Activated T-cell treated with anti-CD3 and anti-CD28 coated beads, Interleukin-2, amount 50 U/mL, for 4 hours (primary cell): ENCODE data around the gene WFS1. TPM values are rescaled to one million over a fixed set of nuclear protein-coding genes. Genes with fewer than 3 reads are reported as not detected.

Experiments
- ATAC-seq, 2 donors: fragments of 200-7000 bp; cut with Tn5 transposase; one replicate each; pipeline ENCODE4 v1.10.0; 2021
- DNase-seq: peaks from one replicate; pipeline ENCODE4 v3.0.0-alpha.2; 2020
- H3K27me3 Mint-ChIP-seq: one replicate; pipeline ENCODE4 v1.8.0; 2021; ENCODE audit warnings: low read depth, mixed read lengths
- H3K36me3 Mint-ChIP-seq: one replicate; pipeline ENCODE4 v1.8.0; 2022; ENCODE audit warnings: mixed read lengths; ENCODE audit not compliant: insufficient read depth
- H3K4me1 Mint-ChIP-seq: one replicate; pipeline ENCODE4 v1.8.0; 2021; ENCODE audit warnings: low read depth, mixed read lengths
- H3K4me3 Mint-ChIP-seq: one replicate; pipeline ENCODE4 v1.8.0; 2021; ENCODE audit warnings: mild to moderate bottlenecking, moderate library complexity, mixed read lengths
- H3K9me3 Mint-ChIP-seq: one replicate; pipeline ENCODE4 v1.8.0; 2021; ENCODE audit warnings: mixed read lengths
- total RNA-seq, 3 donors: library from RNA; stranded (reverse); gene quantifications; one replicate each; pipeline ENCODE4 v1.2.1, GENCODE V29; 2021

WFS1 gene
- total RNA-seq, 3 donors from 2014 or later: 7.0 to 7.7 (median 7.3) TPM

- ATAC-seq: no peak
- Mint-ChIP-seq H3K27me3 (peaks cover 3% of the 10 kb centered on the region), H3K4me1 (no peaks in the 10 kb centered on the region), H3K9me3 (no peaks in the 10 kb centered on the region), H3K36me3 (no peaks in the 10 kb centered on the region), H3K4me3 (no peak overlapping the region)
- no peak for DNase-seq
These were observed 38.6 kb upstream of the WFS1 start for GRCh38 chr4:6230827-6231662.

GRCh38 chr4:6231663-6232165, 37.9 kb upstream of the WFS1 start:
- Mint-ChIP-seq H3K4me1 (no peaks in the 10 kb centered on the region), H3K27me3 (no peaks in the 10 kb centered on the region), H3K4me3 (no peak overlapping the region), H3K9me3 (no peaks in the 10 kb centered on the region), H3K36me3 (no peaks in the 10 kb centered on the region)
- ATAC-seq (no peak), DNase-seq (no peak)

GRCh38 chr4:6232836-6233785, 36.5 kb upstream of the WFS1 start:
- no peak for DNase-seq
- H3K4me3 Mint-ChIP-seq: no peak overlapping the region
- H3K36me3 Mint-ChIP-seq: no peaks in the 10 kb centered on the region
- H3K4me1 Mint-ChIP-seq: no peaks in the 10 kb centered on the region
- no peaks in the 10 kb centered on the region for H3K9me3 Mint-ChIP-seq
- no peak for ATAC-seq
- no peaks in the 10 kb centered on the region for H3K27me3 Mint-ChIP-seq

GRCh38 chr4:6233929-6234328, 35.7 kb upstream of the WFS1 start:
- Mint-ChIP-seq H3K4me1 (no peaks in the 10 kb centered on the region), H3K36me3 (no peaks in the 10 kb centered on the region), H3K4me3 (no peak overlapping the region), H3K9me3 (no peaks in the 10 kb centered on the region), H3K27me3 (peaks cover 1% of the 10 kb centered on the region)
- ATAC-seq (no peak), DNase-seq (no peak)

GRCh38 chr4:6235012-6235411, 34.6 kb upstream of the WFS1 start:
- DNase-seq: no peak
- Mint-ChIP-seq H3K4me1 (no peaks in the 10 kb centered on the region), H3K4me3 (no peak overlapping the region), H3K27me3 (peaks cover 2% of the 10 kb centered on the region), H3K36me3 (no peaks in the 10 kb centered on the region), H3K9me3 (no peaks in the 10 kb centered on the region)
- ATAC-seq: no peak

GRCh38 chr4:6235901-6236640, 33.6 kb upstream of the WFS1 start:
- ATAC-seq (no peak), DNase-seq (no peak)
- H3K9me3 Mint-ChIP-seq: no peaks in the 10 kb centered on the region
- H3K4me3 Mint-ChIP-seq: no peak overlapping the region
- no peaks in the 10 kb centered on the region for H3K4me1 Mint-ChIP-seq
- H3K36me3 Mint-ChIP-seq: no peaks in the 10 kb centered on the region
- peaks cover 2% of the 10 kb centered on the region for H3K27me3 Mint-ChIP-seq

GRCh38 chr4:6236816-6237390, 32.7 kb upstream of the WFS1 start:
- ATAC-seq (no peak), DNase-seq (no peak)
- no peaks in the 10 kb centered on the region for H3K4me1 Mint-ChIP-seq
- no peaks in the 10 kb centered on the region for H3K36me3 Mint-ChIP-seq
- no peaks in the 10 kb centered on the region for H3K9me3 Mint-ChIP-seq
- no peak overlapping the region for H3K4me3 Mint-ChIP-seq
- H3K27me3 Mint-ChIP-seq: peaks cover 6% of the 10 kb centered on the region

GRCh38 chr4:6239486-6239885, 30.2 kb upstream of the WFS1 start:
- no peaks in the 10 kb centered on the region for H3K4me1 Mint-ChIP-seq
- peaks cover 23% of the 10 kb centered on the region for H3K27me3 Mint-ChIP-seq
- no peaks in the 10 kb centered on the region for H3K36me3 Mint-ChIP-seq
- peaks cover under 1% of the 10 kb centered on the region for H3K9me3 Mint-ChIP-seq
- ATAC-seq: no peak
- DNase-seq: no peak
- H3K4me3 Mint-ChIP-seq: no peak overlapping the region

GRCh38 chr4:6239968-6240367, 29.7 kb upstream of the WFS1 start:
- ATAC-seq (no peak), DNase-seq (no peak)
- H3K36me3 Mint-ChIP-seq: peaks cover 2% of the 10 kb centered on the region
- H3K4me3 Mint-ChIP-seq: no peak overlapping the region
- H3K4me1 Mint-ChIP-seq: no peaks in the 10 kb centered on the region
- H3K9me3 Mint-ChIP-seq: peaks cover 5% of the 10 kb centered on the region
- H3K27me3 Mint-ChIP-seq: peaks cover 28% of the 10 kb centered on the region

GRCh38 chr4:6241062-6241845, 28.4 kb upstream of the WFS1 start:
- Mint-ChIP-seq H3K4me1 (no peaks in the 10 kb centered on the region), H3K9me3 (peaks cover 5% of the 10 kb centered on the region), H3K36me3 (peaks cover 3% of the 10 kb centered on the region), H3K27me3 (peaks cover 34% of the 10 kb centered on the region), H3K4me3 (no peak overlapping the region)
- ATAC-seq: no peak
- no peak for DNase-seq

GRCh38 chr4:6242271-6243029, 27.2 kb upstream of the WFS1 start:
- Mint-ChIP-seq H3K4me3 (no peak overlapping the region), H3K36me3 (peaks cover 3% of the 10 kb centered on the region), H3K9me3 (peaks cover 5% of the 10 kb centered on the region), H3K27me3 (peaks cover 46% of the 10 kb centered on the region), H3K4me1 (no peaks in the 10 kb centered on the region)
- no peak for DNase-seq
- ATAC-seq: no peak

- no peak for ATAC-seq
- DNase-seq: no peak
- Mint-ChIP-seq H3K4me3 (no peak overlapping the region), H3K36me3 (peaks cover 3% of the 10 kb centered on the region), H3K9me3 (peaks cover 5% of the 10 kb centered on the region), H3K4me1 (peaks cover 1% of the 10 kb centered on the region), H3K27me3 (peaks cover 65% of the 10 kb centered on the region)
These were observed 24.1 kb upstream of the WFS1 start for GRCh38 chr4:6245246-6246169.
